AG09309 (cell line): Measurements from ENCODE around the gene SRSF10.
"Not testable (repeated sequence)": the region's sequence is repeated elsewhere in the genome, so short reads cannot be mapped to it uniquely, and the experiment has no call there.

Experiments
- DNase-seq: peaks from one replicate; pipeline ENCODE4 v3.0.0-alpha.2; 2010; ENCODE audit warnings: low read depth
- H3K4me3 ChIP-seq: 2 replicates; pipeline ENCODE4 v1.5.1; 2011; ENCODE audit warnings: mild to moderate bottlenecking, low read depth, low read length, moderate library complexity; ENCODE audit not compliant: control insufficient read depth
- CTCF ChIP-seq: IDR thresholded peaks from 2 replicates; pipeline ENCODE4 v1.5.1; 2011; ENCODE audit warnings: mild to moderate bottlenecking, low read depth, low read length, inconsistent platforms; ENCODE audit not compliant: insufficient read depth, control insufficient read depth; ENCODE audit errors: missing control alignments

SRSF10 gene

DNA sequence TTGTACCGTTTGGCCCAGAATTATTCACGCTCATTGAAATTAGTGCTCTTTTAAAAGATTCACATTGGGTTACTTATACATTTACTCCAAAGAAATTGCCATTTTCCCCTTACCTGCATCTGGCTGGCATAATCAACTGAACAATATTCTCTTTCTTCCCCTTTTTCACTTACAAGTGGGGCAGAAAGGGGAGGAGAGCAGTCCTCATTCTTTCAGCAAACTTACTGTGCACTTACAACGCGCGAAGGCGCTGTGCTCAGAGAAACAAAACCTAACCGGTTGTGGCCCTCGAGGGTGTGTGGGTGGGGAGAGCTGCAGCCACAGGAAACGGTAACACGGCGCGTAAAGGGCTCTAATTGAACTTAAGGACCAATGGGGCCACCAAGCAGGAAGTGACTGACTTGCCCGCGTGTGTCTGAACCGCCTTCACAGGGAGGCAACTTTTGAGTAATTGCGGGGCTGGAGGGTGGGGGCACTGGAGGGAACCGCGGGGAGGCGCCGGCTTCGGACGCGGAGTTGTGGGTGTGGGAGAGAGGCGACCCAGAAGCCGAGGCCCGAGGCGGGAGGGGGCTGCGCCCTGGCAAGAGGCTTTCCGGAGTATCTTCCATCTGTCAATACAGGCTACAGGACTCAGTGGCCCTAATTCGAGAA lies 21.2 kb downstream of the SRSF10 start:
- peak; percentile 59 for DNase-seq
- H3K4me3 ChIP-seq, result peak overlapping the region; percentile 68
- peak; percentile 44 for TF ChIP-seq CTCF

DNA sequence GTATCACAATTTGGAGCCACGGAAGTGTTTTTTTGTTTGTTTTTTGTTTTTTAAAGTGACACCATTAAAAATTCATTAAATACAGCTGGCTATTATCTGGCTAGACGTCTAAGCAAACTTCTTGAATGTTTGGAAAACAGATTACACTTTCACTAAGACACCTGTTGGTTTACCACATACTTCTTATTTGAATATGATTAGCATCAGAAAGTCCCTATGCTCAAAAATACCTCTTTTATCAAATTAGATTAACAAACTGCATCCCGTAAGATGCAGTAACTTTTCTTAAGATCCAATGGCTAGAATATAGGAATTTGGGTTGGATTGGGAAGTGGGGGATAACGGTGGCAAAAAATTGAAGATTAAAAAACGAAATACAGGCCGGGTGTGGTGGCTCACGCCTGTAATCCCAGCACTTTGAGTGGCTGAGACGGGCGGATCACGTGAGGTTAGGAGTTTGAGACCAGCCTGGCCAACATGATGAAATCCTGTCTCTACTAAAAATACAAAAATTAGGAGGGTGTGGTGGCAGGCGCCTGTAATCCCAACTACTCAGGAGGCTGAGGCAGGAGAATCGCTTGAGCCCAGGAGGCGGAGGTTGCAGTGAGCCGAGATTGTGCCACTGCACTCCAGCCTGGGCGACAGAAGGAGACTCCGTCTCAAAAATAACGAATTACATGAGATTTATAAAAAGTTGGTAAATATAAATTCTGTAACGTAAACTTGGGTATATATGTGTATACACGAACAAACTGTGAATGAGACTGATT lies 21.9 kb downstream of the SRSF10 start:
- peak overlapping the region; percentile 68 for H3K4me3 ChIP-seq
- not testable (repeated sequence) for DNase-seq

DNA sequence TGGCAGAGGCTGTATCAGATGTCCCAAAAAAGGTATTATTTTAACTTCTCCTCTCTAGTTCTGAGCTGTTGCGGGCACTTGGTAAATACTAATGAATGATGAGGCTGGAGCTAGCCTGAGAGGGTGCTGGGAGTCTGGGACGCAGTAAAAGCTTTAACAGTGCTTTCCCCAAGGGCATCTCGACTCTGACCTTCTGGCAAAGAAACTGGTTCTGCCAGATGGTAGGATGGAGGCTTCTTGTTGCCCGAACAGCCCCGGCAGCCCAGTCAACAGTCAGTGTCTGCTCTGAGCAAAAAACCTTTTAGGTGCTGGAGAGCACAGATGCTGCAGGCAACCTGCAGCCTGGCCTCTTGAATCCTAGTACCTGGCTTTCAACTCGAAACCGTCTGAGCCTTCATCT lies 23.0 kb downstream of the SRSF10 start:
- DNase-seq, result no peak
- no peak overlapping the region for H3K4me3 ChIP-seq
- TF ChIP-seq CTCF, result no peak

DNA sequence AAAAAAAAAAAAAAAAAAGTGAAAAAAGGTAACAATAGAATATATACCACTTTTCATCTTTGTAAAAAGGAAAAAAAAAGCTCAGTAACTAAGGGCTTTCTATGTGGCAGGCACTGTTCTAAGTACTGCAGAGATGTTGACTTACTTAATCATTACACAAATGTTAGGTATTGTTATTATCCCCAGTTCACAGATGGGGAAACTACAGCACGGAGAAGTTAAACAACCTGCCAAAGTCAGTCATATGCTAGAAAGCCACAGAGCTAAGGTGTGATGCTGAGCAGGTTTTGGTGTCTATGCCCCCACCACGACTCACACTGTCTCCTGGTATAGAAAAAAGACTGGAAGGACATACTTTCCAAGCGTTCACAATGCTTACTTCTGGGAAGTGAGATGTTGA lies 27.1 kb downstream of the SRSF10 start:
- no peak overlapping the region for H3K4me3 ChIP-seq
- TF ChIP-seq CTCF, result no peak
- DNase-seq, result no peak

DNA sequence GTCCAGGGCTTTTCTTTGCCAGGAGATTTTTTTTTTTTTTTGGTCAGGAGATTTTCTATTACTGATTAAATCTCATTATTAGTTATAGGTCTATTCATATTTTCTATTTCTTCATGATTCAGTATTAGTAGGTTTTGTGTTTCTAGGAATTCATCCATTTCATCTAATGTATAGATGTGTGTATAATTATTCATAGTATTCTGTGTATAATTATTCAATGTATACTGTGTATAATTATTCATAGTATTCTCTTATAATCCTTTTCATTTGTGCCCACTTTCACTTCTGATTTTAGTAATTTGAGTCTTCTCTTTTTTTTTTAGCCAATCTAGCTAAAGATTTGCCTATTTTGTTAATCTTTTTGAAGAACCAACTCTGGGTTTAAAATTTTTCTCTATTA lies 32.8 kb downstream of the SRSF10 start:
- DNase-seq, result no peak
- no peak for TF ChIP-seq CTCF
- no peak overlapping the region for H3K4me3 ChIP-seq

DNA sequence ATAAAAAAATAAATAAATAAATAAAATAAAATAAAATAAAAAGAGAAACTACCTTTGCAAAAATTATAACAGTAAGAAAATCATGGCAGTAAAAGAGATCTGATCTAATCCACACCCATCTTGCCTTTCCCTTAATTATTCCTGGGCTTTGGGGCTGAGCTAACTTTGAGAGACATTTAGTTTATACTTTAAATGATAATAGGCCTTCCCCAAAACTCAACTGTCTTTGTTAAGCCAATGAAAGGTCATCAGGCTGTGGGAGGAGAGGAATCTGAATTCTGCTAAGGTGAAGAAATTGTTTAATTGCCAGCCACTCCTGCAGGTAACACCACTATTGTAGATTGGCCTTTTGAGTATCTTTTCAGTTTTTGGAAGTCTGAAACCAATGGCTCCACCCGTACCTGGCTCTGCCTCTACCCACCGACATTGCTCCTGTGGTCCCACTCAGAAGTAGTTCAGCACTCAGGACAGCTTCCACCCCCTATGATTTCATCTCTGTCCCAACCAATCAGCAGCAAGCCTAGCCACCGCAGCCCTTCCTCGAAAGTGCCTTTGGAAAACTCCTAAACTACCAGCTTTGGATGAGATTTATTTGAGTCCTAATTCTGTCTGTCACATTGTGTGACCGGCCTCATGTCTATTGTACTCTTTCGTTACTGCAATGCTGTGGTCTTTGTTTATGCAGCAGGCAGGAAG lies 43.5 kb downstream of the SRSF10 start:
- TF ChIP-seq CTCF, result no peak
- no peak overlapping the region for H3K4me3 ChIP-seq
- DNase-seq, result no peak

DNA sequence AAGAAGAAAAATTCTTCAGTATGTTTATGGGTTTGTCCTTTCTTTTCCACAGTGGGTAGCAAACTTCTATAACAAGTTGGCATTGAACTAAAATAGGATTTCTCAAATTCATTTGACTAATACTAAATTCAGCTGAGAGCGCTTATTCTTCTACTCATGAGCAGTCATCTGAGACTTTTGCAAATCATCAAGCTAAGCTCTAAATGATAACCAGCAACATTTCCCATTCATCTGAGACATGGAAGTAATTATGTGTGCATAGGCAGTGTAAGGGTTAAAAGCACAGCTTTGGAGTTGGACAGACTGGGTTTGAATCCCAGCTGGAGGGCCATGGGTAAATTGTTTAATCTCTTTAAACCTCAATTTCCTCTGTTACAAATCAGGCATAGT lies 48.6 kb downstream of the SRSF10 start:
- H3K4me3 ChIP-seq, result no peak overlapping the region
- no peak for TF ChIP-seq CTCF
- DNase-seq, result no peak
